Endodermal cell (in vitro differentiated cells): Measurements from ENCODE around the gene MEGF8. TPM values are rescaled to one million over a fixed set of nuclear protein-coding genes. Genes with fewer than 3 reads are reported as not detected.

ENCODE experiments used
- DNase-seq: peaks from one replicate; pipeline ENCODE4 v3.0.0-alpha.2; 2017
- H3K27ac ChIP-seq: 2 replicates; pipeline ENCODE4 v1.5.1; 2013; ENCODE audit warnings: mild to moderate bottlenecking, low read depth, low read length, moderate library complexity
- H3K27me3 ChIP-seq: 2 replicates; pipeline ENCODE4 v1.6.1; 2013; ENCODE audit warnings: mild to moderate bottlenecking, low read length, moderate library complexity; ENCODE audit not compliant: insufficient read depth, control insufficient read depth, poor library complexity, severe bottlenecking
- H3K36me3 ChIP-seq: 2 replicates; pipeline ENCODE4 v1.7.0; 2013; ENCODE audit warnings: mild to moderate bottlenecking, low read length, moderate library complexity; ENCODE audit not compliant: control insufficient read depth, insufficient read depth
- H3K4me1 ChIP-seq: one replicate; pipeline ENCODE4 v1.7.0; 2013; ENCODE audit warnings: low read length; ENCODE audit not compliant: control insufficient read depth, insufficient read depth
- H3K4me3 ChIP-seq: 2 replicates; pipeline ENCODE4 v1.5.1; 2013; ENCODE audit warnings: mild to moderate bottlenecking, low read length, moderate library complexity
- H3K9ac ChIP-seq: 2 replicates; pipeline ENCODE4 v1.6.1; 2013; ENCODE audit warnings: mild to moderate bottlenecking, low read length, moderate library complexity; ENCODE audit not compliant: poor library complexity, severe bottlenecking; ENCODE audit errors: extremely low read depth
- H3K9me3 ChIP-seq: 2 replicates; pipeline ENCODE4 v1.6.1; 2013; ENCODE audit warnings: mild to moderate bottlenecking, low read length, moderate library complexity; ENCODE audit not compliant: control insufficient read depth
- H3K27ac Mint-ChIP-seq: 2 replicates; pipeline ENCODE4 v1.8.0; 2020; ENCODE audit warnings: mixed read lengths
- H3K27me3 Mint-ChIP-seq: 2 replicates; pipeline ENCODE4 v1.8.0; 2021; ENCODE audit warnings: mild to moderate bottlenecking, mixed read lengths; ENCODE audit not compliant: insufficient read depth
- H3K36me3 Mint-ChIP-seq: 2 replicates; pipeline ENCODE4 v1.8.0; 2020; ENCODE audit warnings: low read depth, mixed read lengths
- H3K4me1 Mint-ChIP-seq: 2 replicates; pipeline ENCODE4 v1.8.0; 2020; ENCODE audit warnings: mixed read lengths
- H3K4me3 Mint-ChIP-seq: 2 replicates; pipeline ENCODE4 v1.8.0; 2020; ENCODE audit warnings: mild to moderate bottlenecking, moderate library complexity, mixed read lengths
- H3K9me3 Mint-ChIP-seq: 2 replicates; pipeline ENCODE4 v1.8.0; 2020; ENCODE audit warnings: mild to moderate bottlenecking, mixed read lengths
- WGBS, 2 experiments: methylation state at CpG; one replicate each; pipeline versions ENCODE4 v1.1.5 to v1.1.7; 2013; ENCODE audit warnings: missing lambda C conversion rate in 2 of 2, mixed read lengths in 1 of 2; ENCODE audit not compliant: insufficient coverage in 1 of 2, insufficient read length in 1 of 2; 5-methylcytosine and 5-hydroxymethylcytosine counted together
- total RNA-seq, 2 donors: library from RNA; stranded (reverse); fragmentation: NEBNext Ultra II Directional in 1 of 2; extraction: Animal tissue kit (Norgen Biotek cat#: 25700) in 1 of 2; gene quantifications; 2 replicates in 1 of 2; 3 replicates in 1 of 2; pipeline ENCODE4 v1.2.1, GENCODE V29; 2021
- TF ChIP-seq, protein P1 (sequence below): fragments of 200-600 bp; sonication (generic); conservative IDR thresholded peaks from 2 replicates; pipeline ENCODE4 v1.5.0; 2021; ENCODE audit warnings: antibody characterized with exemption, mild to moderate bottlenecking

MEGF8 gene
- total RNA-seq, 2 donors from 2014 or later: 48.0 to 51.4 TPM

DNA sequence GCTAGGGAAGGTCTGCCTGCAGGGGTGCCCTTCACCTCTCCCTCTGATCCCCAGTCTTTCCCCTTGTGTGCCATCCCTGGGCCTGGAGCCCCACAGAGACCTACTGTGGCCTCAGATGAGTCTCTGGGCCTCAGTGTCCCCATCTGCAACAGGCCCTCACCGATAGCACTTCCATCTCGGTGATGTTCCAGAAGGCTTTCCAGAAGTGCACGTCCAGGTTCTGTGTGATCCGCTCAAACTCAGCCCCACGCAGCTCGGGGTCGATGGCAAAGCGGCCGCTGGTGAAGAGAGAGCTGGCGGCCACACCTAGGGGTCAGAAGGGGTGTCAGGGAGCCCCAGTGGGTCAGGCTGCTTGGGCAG is 82.4 kb downstream of the MEGF8 start:
- peaks cover 2% of the 10 kb centered on the region for H3K4me1 ChIP-seq
- Mint-ChIP-seq H3K36me3 (peaks cover 15% of the 10 kb centered on the region), H3K4me3 (no peak overlapping the region), H3K9me3 (no peaks in the 10 kb centered on the region), H3K27me3 (peaks cover 31% of the 10 kb centered on the region), H3K4me1 (peaks cover 10% of the 10 kb centered on the region), H3K27ac (no peak overlapping the region)
- WGBS, 2 experiments: 94 to 100% methylated on average over 4 to 10 of the region's 10 CpGs
- no peaks in the 10 kb centered on the region for H3K9me3 ChIP-seq
- H3K9ac ChIP-seq: no peak overlapping the region
- no peak overlapping the region for H3K27ac ChIP-seq
- DNase-seq: no peak
- H3K4me3 ChIP-seq: no peak overlapping the region
- TF ChIP-seq, protein P1, sequence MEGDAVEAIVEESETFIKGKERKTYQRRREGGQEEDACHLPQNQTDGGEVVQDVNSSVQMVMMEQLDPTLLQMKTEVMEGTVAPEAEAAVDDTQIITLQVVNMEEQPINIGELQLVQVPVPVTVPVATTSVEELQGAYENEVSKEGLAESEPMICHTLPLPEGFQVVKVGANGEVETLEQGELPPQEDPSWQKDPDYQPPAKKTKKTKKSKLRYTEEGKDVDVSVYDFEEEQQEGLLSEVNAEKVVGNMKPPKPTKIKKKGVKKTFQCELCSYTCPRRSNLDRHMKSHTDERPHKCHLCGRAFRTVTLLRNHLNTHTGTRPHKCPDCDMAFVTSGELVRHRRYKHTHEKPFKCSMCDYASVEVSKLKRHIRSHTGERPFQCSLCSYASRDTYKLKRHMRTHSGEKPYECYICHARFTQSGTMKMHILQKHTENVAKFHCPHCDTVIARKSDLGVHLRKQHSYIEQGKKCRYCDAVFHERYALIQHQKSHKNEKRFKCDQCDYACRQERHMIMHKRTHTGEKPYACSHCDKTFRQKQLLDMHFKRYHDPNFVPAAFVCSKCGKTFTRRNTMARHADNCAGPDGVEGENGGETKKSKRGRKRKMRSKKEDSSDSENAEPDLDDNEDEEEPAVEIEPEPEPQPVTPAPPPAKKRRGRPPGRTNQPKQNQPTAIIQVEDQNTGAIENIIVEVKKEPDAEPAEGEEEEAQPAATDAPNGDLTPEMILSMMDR: no peak
- H3K27me3 ChIP-seq: no peaks in the 10 kb centered on the region
- no peaks in the 10 kb centered on the region for H3K36me3 ChIP-seq

DNA sequence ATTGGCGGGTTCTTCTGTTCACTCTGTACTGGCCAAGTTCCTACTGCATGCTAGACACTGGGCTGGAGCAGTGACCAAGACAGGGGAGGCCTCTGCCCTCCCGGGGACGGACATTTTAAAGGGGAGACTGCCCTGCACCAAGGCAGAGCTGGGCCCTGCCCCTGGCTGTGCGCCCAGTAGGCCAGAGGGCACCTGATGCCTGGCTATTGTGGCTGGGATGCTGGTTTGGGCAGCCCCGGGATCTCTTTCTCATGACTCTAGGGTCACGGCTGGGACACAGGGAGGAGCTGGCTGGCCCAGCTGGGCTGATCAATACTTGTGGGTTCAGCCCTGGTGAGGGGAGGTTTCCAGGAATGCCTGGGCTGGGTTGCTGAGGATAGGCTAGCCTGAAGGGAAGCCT is 84.0 kb downstream of the MEGF8 start:
- H3K27ac ChIP-seq: no peak overlapping the region
- TF ChIP-seq, protein P1: no peak
- H3K27me3 Mint-ChIP-seq: peaks cover 48% of the 10 kb centered on the region
- no peaks in the 10 kb centered on the region for H3K36me3 ChIP-seq
- H3K27ac Mint-ChIP-seq: no peak overlapping the region
- H3K4me1 Mint-ChIP-seq: no peaks in the 10 kb centered on the region
- peaks cover 12% of the 10 kb centered on the region for H3K36me3 Mint-ChIP-seq
- no peak overlapping the region for H3K4me3 Mint-ChIP-seq
- no peak for DNase-seq
- H3K9me3 Mint-ChIP-seq: no peaks in the 10 kb centered on the region
- WGBS, 2 experiments: 91% methylated on average over 6 of the region's 6 CpGs
- H3K27me3 ChIP-seq: no peaks in the 10 kb centered on the region
- no peak overlapping the region for H3K4me3 ChIP-seq
- H3K4me1 ChIP-seq: no peaks in the 10 kb centered on the region
- no peak overlapping the region for H3K9ac ChIP-seq
- H3K9me3 ChIP-seq: no peaks in the 10 kb centered on the region

DNA sequence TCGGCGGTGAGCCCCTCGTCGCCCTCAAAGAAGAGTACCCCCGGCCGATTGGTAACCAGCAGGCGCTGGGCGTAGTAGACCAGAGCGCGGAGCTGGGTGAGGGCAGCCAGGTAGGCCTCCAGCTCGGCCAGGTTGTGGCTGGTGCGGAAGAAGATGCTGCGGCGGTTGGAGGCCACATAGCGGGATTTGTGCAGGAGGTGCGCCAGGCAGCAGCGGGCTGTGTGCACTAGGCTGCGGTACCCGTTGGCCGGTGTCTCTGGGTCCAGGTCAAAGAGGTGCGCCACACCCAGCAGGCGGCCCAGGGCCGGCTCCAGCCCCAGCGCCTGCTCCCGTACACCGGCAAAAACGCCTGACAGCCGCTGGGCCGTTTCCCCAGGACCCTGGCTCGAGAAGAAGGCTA is 84.9 kb downstream of the MEGF8 start:
- H3K4me1 Mint-ChIP-seq: no peaks in the 10 kb centered on the region
- H3K9me3 Mint-ChIP-seq: no peaks in the 10 kb centered on the region
- TF ChIP-seq, protein P1: no peak
- H3K27me3 Mint-ChIP-seq: peaks cover 57% of the 10 kb centered on the region
- Histone ChIP-seq H3K27ac (no peak overlapping the region), H3K9ac (no peak overlapping the region), H3K9me3 (no peaks in the 10 kb centered on the region), H3K36me3 (no peaks in the 10 kb centered on the region), H3K4me1 (no peaks in the 10 kb centered on the region), H3K4me3 (no peak overlapping the region), H3K27me3 (no peaks in the 10 kb centered on the region)
- H3K4me3 Mint-ChIP-seq: no peak overlapping the region
- DNase-seq: no peak
- WGBS, 2 experiments: 94 to 97% methylated on average over 15 to 30 of the region's 30 CpGs
- H3K36me3 Mint-ChIP-seq: peaks cover 12% of the 10 kb centered on the region
- no peak overlapping the region for H3K27ac Mint-ChIP-seq
